Effector memory CD4-positive, alpha-beta T cell (primary cell): ENCODE results near the gene STIM2.
"Not testable (repeated sequence)": the region's sequence is repeated elsewhere in the genome, so short reads cannot be mapped to it uniquely, and the experiment has no call there.

Experiments
- DNase-seq, 3 donors: peaks; one replicate each; pipeline ENCODE4 v3.0.0-alpha.2; 2020
- H3K27ac ChIP-seq: 2 replicates; pipeline ENCODE4 v1.7.0; 2013; ENCODE audit warnings: mild to moderate bottlenecking, low read length, moderate library complexity; ENCODE audit not compliant: insufficient read depth, poor library complexity, severe bottlenecking
- H3K27me3 ChIP-seq: replicated peaks from 2 replicates; pipeline ENCODE4 v1.7.0; 2013; ENCODE audit warnings: mild to moderate bottlenecking, low read length; ENCODE audit not compliant: insufficient read depth, control insufficient read depth, poor library complexity, severe bottlenecking
- H3K36me3 ChIP-seq: 2 replicates; pipeline ENCODE4 v1.7.0; 2013; ENCODE audit warnings: mild to moderate bottlenecking, low read length, moderate library complexity; ENCODE audit not compliant: control insufficient read depth, insufficient read depth
- H3K4me1 ChIP-seq: 2 replicates; pipeline ENCODE4 v1.7.0; 2013; ENCODE audit warnings: low read length, mild to moderate bottlenecking; ENCODE audit not compliant: control insufficient read depth, insufficient read depth, poor library complexity, severe bottlenecking
- H3K4me3 ChIP-seq: 2 replicates; pipeline ENCODE4 v1.7.0; 2013; ENCODE audit warnings: low read length, low read depth, mild to moderate bottlenecking; ENCODE audit not compliant: insufficient read depth, poor library complexity, severe bottlenecking
- H3K9me3 ChIP-seq: 2 replicates; pipeline ENCODE4 v1.7.0; 2013; ENCODE audit warnings: mild to moderate bottlenecking, low read length, moderate library complexity; ENCODE audit not compliant: control insufficient read depth

STIM2 gene

GRCh38 chr4:26892480-26893150 lies 32.0 kb downstream of the STIM2 start:
- H3K4me3 ChIP-seq: no peak overlapping the region
- H3K27me3 ChIP-seq: no peaks in the 10 kb centered on the region
- peaks cover 11% of the 10 kb centered on the region for H3K4me1 ChIP-seq
- H3K9me3 ChIP-seq: no peaks in the 10 kb centered on the region
- DNase-seq: no peak
- no peak overlapping the region for H3K27ac ChIP-seq
- H3K36me3 ChIP-seq: no peaks in the 10 kb centered on the region

DNA sequence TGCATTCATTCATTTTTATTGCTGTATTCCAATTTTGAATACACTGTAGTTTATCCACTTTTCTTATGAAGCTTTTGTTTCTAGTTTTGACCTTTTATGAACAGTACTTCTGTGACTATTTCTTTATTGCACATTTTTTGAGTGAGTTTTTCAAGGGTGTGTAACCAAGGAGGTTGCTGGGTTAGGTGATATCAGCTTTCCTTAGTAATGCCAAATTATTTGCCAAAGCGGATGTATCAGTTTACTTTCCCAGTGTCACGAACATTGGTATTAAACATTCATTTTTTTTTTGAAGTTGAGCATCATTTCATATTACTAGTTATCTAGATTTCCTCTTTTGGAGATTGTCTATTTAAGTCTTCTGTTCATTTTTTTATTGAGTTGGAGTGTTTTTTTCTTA lies 32.9 kb downstream of the STIM2 start:
- Histone ChIP-seq H3K4me1 (peaks cover 3% of the 10 kb centered on the region), H3K4me3 (no peak overlapping the region), H3K9me3 (no peaks in the 10 kb centered on the region), H3K36me3 (no peaks in the 10 kb centered on the region), H3K27me3 (no peaks in the 10 kb centered on the region), H3K27ac (no peak overlapping the region)
- DNase-seq: no peak

DNA sequence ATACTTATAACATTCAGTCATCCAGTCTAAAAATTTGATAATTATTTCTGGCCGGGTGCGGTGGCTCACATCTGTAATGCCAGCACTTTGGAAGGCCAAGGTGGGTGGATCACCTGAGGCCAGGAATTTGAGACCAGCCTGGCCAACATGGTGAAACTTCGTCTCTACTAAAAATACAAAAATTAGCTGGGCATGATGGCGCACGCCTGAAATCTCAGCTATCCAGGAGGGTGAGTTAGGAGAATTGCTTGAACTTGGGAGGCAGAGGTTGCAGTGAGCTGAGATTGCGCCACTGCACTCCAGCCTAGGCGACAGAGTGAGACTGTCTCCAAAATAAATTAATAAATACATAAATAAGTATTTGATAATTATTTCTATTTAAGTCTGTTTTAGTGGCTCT lies 34.2 kb downstream of the STIM2 start:
- not testable (repeated sequence) for H3K9me3 ChIP-seq, H3K4me3 ChIP-seq, H3K4me1 ChIP-seq, DNase-seq, H3K27ac ChIP-seq, H3K27me3 ChIP-seq, H3K36me3 ChIP-seq

DNA sequence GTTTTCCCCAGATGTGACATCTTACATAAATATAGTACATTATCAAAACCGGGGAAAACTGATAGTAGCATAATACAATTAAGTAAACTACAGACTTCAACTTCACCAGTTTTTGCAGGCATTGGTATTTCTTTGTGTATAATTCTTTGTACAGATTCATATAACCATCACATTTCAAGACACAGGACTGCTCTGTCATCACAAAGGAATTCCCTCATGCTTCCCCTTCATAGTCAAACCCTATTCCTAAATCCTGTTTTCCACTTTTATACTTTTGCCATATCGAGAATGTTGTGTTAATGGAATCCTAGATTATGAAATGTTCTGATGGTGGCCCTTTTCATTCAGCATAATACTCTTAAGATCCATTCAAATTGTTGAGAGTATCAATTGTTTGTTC lies 36.0 kb downstream of the STIM2 start:
- H3K9me3 ChIP-seq: no peaks in the 10 kb centered on the region
- no peak for DNase-seq
- H3K27ac ChIP-seq: no peak overlapping the region
- H3K36me3 ChIP-seq: no peaks in the 10 kb centered on the region
- H3K27me3 ChIP-seq: no peaks in the 10 kb centered on the region
- H3K4me1 ChIP-seq: no peaks in the 10 kb centered on the region
- no peak overlapping the region for H3K4me3 ChIP-seq

DNA sequence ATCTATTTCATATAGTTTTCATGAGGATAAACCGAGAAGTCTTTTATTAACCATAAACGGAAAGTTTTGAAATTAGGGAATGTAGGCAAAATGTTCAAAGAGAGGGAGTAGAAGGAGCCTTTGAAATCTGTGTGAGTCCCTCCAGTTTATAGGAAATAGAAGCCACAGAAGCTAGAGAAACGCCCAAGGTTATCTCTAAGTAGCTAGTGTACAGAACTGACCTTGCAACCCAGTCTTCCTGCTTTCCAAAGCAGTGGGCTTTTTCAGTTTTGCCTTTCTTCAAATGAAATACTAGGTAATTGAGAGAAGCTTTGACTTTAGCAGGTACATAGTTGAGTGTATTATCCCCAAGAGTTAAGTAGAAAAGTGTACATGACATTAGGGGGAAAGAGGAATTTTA lies 39.4 kb downstream of the STIM2 start:
- Histone ChIP-seq H3K9me3 (no peaks in the 10 kb centered on the region), H3K4me3 (no peak overlapping the region), H3K4me1 (no peaks in the 10 kb centered on the region), H3K27ac (no peak overlapping the region), H3K36me3 (no peaks in the 10 kb centered on the region), H3K27me3 (no peaks in the 10 kb centered on the region)
- DNase-seq: no peak

DNA sequence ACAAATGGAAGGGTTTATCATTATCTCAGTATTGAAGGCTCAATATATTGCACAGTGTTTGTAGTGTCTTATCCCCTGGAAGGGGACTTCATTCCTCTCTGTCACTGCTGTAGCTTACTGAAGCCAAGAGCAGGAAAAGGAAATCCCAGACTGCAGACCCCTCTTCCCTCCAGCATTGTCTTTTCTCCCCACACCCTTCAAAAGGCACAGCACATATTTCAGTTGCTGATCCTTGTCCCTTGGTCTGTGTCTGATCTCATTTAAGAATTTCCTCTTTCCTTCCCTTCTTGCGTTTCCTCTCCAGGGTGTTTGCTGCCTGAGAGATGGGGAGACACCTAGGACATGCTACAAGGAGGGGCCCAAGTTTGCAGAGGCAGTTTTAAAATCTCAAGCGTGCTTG lies 40.1 kb downstream of the STIM2 start:
- Histone ChIP-seq H3K36me3 (no peaks in the 10 kb centered on the region), H3K4me3 (no peak overlapping the region), H3K4me1 (no peaks in the 10 kb centered on the region), H3K9me3 (no peaks in the 10 kb centered on the region), H3K27ac (no peak overlapping the region), H3K27me3 (no peaks in the 10 kb centered on the region)
- no peak for DNase-seq

- Histone ChIP-seq H3K27me3 (no peaks in the 10 kb centered on the region), H3K9me3 (no peaks in the 10 kb centered on the region), H3K27ac (no peak overlapping the region), H3K4me3 (no peak overlapping the region), H3K4me1 (no peaks in the 10 kb centered on the region), H3K36me3 (no peaks in the 10 kb centered on the region)
- DNase-seq: no peak
Measured at GRCh38 chr4:26905172-26905571, 44.5 kb downstream of the STIM2 start.

GRCh38 chr4:26907731-26908599 lies 47.3 kb downstream of the STIM2 start:
- H3K4me3 ChIP-seq: no peak overlapping the region
- no peak for DNase-seq
- H3K9me3 ChIP-seq: no peaks in the 10 kb centered on the region
- H3K36me3 ChIP-seq: no peaks in the 10 kb centered on the region
- no peaks in the 10 kb centered on the region for H3K27me3 ChIP-seq
- H3K27ac ChIP-seq: no peak overlapping the region
- peaks cover 7% of the 10 kb centered on the region for H3K4me1 ChIP-seq

- Histone ChIP-seq H3K36me3 (no peaks in the 10 kb centered on the region), H3K4me1 (peaks cover 8% of the 10 kb centered on the region), H3K9me3 (no peaks in the 10 kb centered on the region), H3K27ac (no peak overlapping the region), H3K27me3 (no peaks in the 10 kb centered on the region), H3K4me3 (no peak overlapping the region)
- no peak for DNase-seq
Measured at GRCh38 chr4:26909369-26909768, 48.7 kb downstream of the STIM2 start.

GRCh38 chr4:26911254-26911653 lies 50.6 kb downstream of the STIM2 start:
- DNase-seq: no peak
- Histone ChIP-seq H3K4me1 (peaks cover 8% of the 10 kb centered on the region), H3K4me3 (no peak overlapping the region), H3K36me3 (no peaks in the 10 kb centered on the region), H3K27me3 (no peaks in the 10 kb centered on the region), H3K27ac (no peak overlapping the region), H3K9me3 (no peaks in the 10 kb centered on the region)
